GM19455 (cell line): Measurements from ENCODE around the gene TRPV5.

Source experiments
- ATAC-seq: cut with Tn5 transposase; IDR thresholded peaks from one replicate; pipeline ENCODE4 v1.9.1; 2021; ENCODE audit not compliant: unreplicated experiment

TRPV5 gene

DNA sequence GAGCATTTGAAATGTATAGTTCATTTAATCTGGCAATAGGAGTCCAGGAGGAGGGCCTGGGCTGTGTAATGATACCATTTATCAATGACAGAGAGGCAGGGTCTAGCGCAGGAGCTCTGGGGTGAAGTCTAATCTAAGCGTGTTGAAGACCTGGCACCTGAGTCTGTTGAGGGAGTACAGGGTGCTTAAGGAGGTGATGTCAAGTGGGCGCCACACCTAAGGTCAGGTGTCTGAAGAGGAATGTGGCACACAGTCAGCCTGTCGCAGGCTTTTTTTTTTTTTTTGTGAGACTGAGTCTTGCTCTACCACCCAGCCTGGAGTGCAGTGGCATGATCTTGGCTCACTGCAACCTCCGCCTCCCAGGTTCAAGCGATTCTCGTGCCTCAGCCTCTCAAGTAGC is 8.0 kb upstream of the TRPV5 start:
- ATAC-seq = no peak

DNA sequence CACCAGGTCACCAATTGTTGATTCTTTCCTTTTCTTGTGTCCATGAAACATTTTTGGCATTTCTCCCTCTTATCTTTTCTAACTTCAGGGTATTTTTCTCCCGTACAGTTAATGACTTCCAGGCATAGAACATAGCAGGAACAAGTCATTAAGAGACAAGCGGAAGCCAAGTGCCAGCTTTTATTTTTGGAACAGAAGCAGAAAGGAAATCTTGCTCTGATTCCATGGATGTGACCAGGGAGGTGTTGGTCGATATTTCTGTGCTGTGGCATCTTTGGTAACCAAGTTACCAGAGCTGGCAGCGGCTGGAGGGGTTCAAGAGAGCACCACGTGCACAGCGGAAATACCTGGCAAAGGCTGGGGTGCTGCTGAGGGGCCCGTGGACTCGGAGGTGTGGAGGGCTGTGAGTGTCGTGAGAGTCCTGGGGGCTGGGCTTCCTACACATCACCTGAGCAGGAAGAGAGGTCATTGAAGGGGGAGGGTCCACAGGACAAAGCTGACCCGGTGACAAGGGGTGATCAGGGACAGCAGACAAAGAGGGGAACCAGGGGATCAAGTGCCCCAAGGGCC is 7.5 kb upstream of the TRPV5 start:
- no peak for ATAC-seq

DNA sequence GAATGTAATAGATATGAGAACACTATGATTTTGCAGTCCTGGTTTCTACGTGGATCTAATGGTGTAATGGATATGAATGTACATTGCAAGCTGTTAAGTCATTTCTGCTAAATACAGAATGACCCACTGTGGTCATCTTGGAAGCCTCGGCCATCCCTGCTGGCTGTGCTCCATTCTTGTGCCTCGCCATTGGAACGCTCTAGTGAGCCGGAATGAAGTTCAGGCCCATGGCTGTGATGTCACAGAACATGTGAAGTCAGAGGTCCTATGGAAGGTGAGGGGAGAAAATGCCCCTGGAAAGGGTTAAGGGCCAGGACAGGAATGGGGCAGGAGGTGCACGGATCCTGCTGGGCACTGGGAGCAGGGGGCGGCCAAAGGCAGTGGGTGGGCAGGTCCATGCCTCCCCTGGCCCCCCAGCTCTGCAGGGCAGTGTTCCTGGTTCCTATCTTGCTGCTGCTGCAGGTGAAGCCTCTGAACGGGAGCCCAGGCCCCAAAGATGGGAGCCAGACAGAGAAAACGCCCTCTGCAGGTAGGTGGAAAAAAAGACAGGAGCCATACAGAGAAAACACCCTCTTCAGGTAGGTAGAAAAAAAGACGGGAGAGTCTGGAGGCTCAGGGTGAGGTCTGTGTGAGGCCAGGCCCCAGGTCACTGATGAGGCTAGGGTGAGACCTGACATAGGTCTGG is 5.8 kb upstream of the TRPV5 start, which contains the start of gene LLCFC1:
LLCFC1 (plus strand) TSS at position 259 of the 685 bp plus-strand sequence; CDS start at position 397, 138 bp downstream.
- ATAC-seq = no peak

DNA sequence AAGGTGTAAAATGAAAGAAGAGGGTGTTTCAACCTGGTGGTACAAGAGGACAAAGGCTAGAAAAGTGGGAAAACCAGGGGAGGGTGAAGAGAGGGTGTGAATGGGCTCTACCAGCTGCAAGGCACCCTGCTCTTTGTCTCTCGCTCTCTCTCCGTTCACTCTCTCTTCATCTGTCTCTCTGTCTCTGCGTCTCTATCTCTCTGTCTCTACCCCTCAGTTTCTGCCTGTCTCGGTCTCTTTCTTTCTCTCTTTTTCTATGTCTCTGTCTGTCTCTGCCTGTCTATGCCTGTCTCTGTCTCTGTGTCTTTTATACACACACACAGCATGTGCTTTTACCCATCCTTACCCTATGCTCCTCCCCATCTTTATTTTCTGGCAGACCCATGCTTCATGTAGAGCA is 5.1 kb upstream of the TRPV5 start:
- no peak for ATAC-seq

DNA sequence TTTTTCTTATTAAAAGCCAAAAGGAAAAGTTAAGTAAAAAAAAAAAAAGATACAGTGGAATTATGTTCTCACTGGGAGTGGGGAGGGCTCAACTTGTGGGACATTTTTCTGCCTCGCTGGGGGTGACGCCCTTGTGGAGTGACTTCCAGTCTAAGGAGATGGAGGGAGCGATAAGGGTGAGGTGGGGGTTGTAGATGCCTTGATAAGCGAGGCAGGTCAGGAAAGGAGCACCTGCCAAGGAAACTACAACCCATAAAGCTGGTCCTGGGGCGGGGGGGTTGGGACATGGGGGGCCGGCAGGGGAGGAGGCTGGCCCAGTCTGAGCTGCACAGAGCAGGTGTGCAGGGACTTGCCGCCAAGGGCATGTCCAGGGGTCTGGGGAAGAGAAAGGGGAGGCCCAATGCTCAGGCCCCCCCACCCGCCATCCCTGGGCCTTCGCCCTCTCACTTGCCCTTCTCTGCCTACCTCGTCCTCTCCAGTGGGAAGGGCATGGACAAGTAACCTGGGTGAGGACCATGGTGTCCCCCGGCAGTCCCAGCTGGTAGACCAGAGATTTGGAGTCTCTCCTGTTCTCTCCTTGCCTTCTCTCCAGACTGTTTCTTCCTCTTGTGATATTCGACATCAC is 2.5 kb upstream of the TRPV5 start:
- ATAC-seq = no peak

DNA sequence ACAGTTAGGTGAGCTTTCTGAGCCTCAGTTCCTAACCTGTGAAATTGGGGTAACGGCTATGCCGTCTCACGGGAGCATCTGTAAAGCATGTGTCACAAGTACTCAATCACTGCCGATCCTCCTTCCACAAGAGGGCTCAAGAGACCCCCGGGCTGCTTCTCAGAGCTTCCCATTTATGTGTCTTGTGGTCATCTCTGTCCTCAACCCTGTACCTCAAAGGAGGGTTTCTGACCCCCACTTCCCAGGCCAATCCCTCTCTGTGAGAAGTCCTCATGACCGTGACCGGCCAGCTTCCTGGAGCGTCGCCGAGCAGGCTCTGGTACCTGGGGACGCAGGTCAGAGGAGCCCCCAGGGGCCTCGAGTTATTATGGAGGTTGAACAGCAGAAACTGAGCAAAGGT is 510 bp upstream of the TRPV5 start:
- ATAC-seq = no peak

DNA sequence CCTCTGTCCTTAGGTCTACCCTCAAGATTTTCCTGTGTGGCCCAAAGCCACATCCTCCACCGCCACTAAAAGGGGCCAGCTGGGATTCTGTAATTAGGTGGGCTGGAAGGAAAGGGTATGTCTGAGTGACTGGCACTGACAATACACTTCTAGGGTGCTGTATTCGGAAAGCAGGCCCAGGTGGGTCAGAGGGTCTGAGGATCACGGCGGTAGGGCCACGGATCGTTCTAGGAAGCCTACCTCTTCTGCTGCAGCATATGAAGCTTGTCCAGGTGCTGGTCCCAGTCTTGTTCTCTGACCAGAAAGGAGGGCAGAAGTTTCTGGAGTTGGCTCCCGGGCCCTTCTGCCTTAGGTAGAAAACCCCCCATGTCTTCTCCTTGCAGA is 462 bp downstream of the TRPV5 start:
- ATAC-seq = no peak

DNA sequence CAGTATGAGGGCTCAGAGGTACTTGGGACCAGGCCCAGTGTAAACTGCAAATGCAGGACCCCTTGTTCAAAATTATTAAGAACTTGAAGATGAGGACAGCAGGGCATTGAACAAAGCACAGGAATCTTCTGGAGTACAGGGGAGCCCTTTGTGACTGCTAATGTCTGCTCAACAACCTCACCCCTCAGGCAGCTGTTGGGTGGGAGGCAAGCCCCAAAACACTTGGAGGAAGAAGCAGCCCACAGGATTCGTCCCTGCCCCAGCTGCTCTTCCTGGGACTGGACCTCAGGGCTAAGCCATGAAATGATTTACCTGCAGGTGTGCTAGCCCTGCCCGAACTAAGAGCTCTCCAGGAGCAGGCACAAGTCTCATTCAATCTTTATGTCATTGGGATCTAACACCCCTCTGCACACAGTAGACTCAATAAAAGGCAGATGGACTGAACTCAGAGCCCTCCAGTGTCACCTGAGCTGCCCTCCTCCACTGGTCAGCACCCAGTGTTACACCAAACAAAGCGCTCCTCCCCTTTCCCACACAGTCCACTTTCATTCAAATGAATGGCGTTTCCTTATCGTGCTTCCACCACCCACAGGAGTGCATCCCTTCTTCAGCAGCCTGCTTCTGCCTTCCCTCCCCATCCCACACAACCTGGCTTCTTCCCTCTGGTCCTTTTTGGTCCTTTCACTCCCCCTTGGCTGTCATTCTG is 1.0 kb downstream of the TRPV5 start:
- no peak for ATAC-seq

DNA sequence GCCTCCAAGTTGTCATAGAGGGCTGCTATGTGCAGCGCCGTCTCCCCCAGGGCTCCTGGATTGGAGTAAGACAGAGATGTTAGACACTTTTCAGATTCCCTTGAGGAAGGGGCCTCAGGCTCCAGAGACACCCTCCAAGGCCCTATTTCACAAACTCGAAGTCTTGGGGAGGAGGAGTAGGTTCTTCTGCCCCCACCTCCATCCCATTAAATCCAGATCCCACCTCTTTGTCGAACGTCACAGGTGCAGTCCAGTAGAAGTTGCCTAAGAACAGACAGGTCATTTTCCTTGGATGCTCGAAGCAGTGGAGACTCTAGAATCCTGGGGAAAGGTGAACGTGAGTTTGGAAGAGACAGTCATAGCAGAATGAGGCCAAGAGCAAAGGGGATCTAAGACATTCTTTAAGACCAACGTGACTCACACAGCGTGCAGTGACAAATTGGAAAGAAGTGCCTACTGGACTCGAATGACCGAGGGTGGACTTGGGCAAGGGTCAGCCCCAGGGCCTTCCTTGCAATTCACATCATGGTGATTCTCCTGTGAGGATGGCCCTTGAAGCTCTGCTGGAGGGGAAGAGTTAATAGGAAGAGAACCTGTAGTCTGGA is 3.3 kb downstream of the TRPV5 start:
- no peak for ATAC-seq

DNA sequence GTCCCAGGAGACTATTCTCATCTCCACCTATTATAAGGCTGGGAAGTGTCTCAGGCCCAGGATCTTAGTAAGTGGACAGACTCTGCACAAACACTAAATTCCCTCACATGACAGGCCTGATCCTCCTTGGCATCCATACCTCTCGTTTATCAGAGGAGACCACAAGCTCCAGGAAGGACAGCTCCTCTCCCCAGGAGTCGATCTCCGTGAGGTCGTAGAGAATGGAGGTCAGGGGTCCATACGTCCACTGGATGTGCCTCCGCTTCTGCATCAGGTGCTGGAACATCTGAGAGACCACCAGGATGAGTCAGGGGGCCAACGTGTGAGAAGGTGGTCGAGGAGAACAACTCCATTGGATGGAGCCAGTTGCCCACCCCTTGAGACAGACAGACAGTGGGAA is 5.6 kb downstream of the TRPV5 start:
- no peak for ATAC-seq

DNA sequence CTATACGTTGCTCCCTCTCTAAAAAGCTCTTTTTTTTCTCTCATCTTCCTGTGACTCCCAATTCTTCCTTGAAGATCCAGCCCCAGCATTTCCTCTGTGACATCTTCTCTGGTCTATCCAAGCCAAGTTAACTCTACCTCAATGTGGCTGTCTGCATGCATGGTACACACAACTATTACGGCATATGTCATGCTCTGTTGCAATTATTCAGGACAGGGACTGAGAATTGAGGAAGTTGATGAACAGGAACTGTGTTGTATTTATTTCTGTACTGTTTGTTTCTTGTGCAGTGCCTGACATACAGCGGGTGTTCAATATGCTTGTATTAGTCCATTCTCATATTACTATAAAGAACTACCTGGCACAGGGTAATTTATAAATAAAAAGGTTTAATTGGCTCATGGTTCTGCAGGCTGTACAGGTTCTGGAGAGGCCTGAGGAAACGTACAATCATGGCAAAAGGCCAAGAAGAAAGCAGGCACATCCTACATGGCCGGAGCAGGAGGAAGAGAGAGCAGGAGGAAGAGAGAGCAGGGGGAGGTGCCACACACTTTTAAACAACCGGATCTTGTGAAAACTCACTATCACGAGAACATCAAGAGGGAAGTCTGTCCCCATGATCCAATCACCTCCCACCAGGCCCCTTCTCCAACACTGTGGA is 6.3 kb downstream of the TRPV5 start:
- ATAC-seq = no peak

DNA sequence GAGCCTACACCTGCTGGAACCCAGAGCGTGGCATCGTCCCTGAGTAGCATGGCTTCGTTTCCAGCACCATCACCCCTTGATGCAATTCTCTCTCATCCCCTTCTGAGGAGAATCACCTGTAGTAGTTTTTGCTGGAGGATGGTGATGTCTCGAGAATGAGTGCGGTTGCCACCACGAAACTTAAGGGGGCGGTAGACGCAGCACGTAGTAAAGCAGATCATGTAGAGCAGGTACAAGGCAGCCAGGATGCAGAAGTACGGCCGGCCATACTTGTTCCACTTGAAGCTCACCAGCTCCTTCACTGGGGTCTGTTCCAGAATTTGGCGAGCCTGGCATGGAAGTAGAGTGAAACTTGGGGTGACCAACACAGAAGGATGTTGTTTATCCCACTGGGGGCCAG is 8.1 kb downstream of the TRPV5 start:
- no peak for ATAC-seq

DNA sequence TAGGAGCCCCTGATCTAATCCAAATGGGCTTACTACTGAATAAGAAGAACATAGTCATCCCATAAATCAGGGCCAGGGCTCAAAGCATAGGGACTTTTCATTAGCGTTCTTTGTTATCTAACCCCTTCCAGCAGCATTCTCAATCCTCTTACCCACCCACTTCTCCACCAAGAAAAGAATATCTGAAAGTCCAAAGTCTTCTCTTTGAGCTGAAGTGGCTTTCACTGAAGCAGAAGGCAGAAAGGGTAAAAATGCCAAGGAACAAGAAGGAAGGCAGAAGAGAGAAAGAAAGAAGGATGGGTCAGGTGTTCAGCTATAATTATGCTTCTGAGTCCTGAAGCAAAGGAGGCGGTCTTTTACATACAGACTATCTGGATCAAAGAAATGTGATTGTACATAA is 10.2 kb downstream of the TRPV5 start:
- ATAC-seq = no peak

DNA sequence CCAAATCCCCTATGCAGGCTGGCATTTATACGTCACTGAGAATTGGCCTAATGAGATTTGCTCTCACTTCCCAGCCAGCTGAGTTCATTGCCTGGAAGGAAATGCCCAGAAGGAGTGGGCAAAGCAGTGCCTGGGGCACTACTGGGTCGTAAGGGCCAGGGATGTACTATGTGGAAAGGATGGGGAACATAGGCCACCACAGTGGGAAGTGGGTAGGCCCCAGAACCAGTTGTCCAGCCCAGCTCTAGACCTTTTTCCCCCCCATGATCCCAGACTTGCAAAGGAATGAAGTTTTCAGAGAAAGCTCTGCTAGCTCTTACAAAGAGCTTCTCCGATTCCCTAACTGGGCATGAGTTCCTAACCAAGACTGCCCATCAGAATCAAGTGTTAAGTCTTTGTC is 13.9 kb downstream of the TRPV5 start:
- no peak for ATAC-seq

DNA sequence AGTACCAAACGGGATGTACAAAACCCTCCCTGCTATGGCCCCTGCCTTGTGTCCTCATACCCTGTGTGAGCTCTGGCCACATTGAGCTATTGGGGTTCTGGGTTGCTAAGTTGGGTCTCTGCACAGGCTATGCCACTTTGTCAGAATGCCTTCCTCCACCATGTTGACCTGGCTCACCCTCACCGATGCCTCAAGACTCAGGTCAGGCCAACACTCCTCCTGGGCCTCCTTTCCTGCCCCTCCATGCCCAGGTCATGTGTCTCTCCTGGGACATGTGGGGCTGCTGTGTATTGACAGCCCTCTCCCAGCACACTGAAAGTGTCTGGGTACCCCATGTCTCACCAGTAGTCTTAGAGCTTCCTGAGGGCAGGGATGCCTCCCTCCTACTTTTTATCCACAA is 14.6 kb downstream of the TRPV5 start:
- ATAC-seq = no peak

DNA sequence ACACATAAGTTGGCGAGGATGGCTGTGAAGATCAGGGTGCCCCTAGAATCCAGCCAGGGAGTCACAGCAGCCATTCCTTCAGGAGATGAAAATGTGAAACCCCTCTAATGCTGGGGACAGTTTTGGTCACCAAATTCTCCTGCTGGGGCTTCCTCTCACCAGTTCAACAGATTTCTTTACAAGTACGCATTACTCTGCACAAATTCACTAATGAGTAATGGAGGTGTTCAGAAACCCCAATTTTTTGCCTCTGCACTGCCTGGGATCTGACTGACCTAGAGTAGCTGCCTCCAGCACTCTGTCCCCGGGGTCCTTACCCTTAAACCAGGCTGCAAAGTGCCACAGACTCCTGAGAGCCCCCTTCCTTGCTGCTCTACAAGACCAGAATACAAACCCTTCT is 16.1 kb downstream of the TRPV5 start:
- no peak for ATAC-seq

DNA sequence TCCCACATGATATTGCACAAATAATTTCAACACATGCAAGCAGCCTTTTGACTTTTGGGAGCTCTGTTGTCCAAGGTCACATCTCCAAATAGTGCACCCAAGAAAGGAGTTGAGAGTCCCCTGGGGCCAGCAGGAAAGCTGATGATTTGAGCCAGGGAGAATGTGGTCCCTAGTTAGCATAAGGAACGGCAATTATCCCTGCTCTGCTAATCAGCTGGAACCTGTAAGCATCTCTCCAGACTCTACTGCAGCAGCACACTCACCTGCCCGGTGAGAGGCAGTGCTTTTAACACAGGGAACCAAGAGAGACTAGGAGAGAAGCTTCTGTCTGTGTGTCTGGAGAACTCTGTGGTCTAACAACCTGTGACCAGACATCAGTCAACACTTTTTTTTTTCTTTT is 17.0 kb downstream of the TRPV5 start:
- no peak for ATAC-seq

DNA sequence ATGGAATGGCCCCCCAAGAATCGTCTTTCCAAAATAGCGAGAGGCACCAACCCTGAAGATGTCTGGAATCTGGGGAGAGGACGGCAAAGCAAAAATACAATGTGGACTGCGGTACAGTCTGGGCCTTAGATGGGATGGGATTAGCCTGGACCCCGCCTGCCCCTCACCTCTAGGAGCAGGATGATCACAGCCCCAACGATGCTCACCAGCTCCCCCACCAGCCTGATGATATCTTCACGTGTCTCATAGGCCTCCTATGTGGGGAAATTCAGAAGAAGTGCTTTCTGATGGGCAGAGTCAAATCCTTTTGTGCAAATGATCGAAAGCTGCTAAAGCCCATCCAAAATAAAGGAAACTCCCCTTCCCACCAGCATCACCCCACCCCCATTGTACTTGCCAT is 18.2 kb downstream of the TRPV5 start:
- ATAC-seq = no peak

DNA sequence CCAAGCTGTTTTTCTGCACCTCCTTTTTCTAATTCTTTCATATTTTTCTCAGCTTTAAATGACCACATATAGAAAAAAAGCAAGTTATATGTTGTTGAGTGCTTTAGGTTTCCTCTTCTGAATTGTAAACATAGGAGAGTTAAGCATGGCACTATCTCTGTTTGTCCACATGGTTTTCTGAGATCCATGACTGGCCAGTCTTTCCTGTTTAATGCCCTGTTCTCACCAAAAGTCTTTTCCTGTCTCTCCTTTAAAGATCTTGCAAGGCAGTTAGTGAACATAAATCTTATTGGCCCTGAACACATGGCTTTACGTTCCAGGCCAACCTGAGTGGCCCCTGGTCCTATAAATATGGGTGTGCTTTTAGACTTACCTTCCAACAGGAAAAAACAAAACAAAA is 19.4 kb downstream of the TRPV5 start:
- ATAC-seq = no peak

DNA sequence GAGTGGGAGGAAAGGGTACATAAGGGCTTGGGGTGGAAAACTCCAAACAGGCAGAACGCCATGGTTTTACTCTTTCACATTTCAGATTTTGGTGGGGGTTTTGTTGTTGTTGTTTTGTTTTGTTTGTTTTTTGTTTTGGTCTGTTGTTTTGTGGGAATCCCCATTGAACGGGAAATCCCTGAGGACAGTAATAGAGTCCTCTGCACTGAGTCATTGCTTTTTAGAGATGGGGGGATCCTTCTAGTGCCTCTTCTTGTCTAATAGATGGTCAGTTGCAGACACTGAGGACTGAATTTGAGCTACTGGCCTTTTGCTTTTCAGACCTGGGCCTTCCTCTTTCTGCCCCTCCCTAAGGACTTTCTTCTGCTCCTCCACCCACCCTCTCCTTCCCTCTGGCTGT is 20.0 kb downstream of the TRPV5 start:
- no peak for ATAC-seq

DNA sequence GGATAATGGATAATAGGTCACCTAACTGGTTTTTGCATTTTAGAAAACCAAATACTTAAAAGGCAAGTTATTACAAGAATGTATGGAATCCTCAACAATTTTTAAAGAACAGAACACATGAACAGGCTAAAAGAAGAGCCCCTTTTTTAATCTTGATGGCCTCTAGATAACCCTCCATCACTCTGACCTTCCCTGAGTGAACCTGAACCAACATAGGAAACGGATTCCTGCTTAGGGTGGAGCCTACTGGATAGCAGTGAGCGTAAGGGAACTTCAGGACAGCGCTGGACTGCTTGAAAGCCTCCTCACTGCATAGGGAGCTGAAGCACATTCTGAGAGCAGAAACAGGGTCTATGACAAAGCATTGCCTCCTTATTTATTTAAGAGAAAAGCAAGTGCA is 20.5 kb downstream of the TRPV5 start:
- ATAC-seq = no peak
